Inferior parietal cortex (tissue), 1 donor: ENCODE results near the gene ADAMTS20.
"Not testable (repeated sequence)": the region's sequence is repeated elsewhere in the genome, so short reads cannot be mapped to it uniquely, and the experiment has no call there.

ENCODE experiments used
- DNase-seq: peaks from one replicate; pipeline ENCODE4 v3.0.0-alpha.2; 2016; ENCODE audit errors: extremely low spot score

ADAMTS20 gene

DNA sequence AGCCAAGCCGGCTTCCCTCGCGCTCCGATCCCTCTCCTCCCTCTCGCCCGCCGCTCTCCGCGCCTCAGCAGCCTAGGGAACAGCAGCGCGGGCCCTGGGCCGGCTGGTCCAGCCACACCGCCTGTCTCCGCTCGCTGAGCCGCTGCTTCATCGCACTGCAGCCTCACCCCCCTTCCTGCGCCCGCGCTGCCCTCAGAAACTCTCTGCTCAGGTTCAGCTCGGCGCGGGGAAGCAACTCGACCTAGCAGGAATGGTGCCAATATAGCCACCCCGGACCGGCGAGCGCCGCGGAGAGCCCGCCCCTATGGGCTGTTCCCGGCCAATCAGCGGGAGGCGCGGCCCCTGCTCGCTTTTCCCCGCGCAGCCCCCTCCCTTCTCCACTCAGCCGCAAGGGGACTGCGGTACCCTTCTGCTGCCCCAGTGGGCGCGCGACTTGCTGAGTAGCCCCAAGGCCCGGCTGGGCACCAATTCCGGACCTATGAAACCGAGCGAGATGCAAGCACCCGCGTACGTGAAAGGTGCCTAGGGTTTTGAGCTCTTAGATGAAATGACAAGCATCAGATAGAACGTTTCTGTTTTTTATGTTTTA, at the start of gene ADAMTS20:
Gene ADAMTS20 (minus strand): TSS at position 233 of the 589 bp plus-strand sequence. CDS start 282 bp downstream, outside the sequence.
- DNase-seq: no peak

DNA sequence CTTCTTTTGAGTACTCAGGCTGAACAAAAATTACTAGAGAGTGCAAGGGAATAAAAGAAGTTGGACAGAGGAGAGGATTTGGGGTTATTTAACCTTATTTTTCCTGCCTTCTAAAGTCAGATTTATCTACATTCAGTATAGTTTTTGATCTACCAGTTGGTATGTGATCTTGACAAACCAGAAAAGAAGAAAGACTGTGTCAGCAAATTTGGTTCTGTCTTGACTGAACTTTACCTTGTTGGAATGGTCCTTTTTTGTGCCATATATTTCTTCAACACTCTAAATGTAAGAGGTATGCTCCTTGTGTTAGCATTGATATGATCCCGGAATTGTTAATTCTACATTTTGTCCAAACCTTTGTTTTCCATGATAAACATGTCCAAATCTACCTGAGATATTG, 47.7 kb upstream of the ADAMTS20 start:
- no peak for DNase-seq

DNA sequence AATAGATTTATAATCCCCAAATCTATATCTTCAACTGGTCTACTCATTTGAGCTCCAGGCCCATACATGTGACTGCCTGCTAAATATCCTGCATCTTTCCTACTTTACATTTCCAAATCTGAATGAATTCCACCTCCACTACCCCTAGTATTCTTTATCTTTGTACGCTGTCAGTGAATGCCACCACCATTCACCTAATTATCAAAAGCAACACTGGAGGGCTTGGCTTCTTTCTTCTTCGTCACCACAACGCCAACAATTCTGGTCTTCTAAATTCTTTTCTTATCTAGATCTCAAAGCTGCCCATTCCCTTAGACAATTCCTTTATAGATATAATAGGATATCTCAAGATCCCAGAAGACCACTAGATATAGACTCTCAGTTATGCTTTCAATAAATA, 47.1 kb upstream of the ADAMTS20 start:
- DNase-seq: no peak

DNA sequence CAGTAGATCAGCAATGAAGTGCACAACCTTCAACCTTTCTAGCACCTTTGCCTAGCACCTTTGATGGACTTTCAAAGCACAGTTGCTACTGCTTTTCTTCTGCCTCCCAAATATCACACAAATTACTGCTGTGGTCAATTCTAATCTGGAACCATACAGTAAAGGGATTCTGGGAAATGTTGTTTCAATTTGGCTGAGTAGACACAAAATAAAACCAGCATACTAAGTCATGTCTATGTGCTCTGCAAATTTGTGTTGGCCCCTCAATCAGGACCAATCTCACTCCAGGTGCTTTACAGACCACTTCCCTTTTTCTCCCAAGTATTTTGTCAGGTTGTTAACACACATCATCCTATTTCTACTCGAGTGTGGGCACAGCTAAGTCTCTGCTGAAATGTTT, 38.3 kb upstream of the ADAMTS20 start:
- no peak for DNase-seq

- no peak for DNase-seq
These were observed 34.7 kb upstream of the ADAMTS20 start for GRCh38 chr12:43586646-43587245.

GRCh38 chr12:43585676-43586075, 33.7 kb upstream of the ADAMTS20 start:
- no peak for DNase-seq

- no peak for DNase-seq
These were observed 28.6 kb upstream of the ADAMTS20 start for GRCh38 chr12:43580601-43581000.

- no peak for DNase-seq
These were observed 27.2 kb upstream of the ADAMTS20 start for GRCh38 chr12:43579206-43579605.

GRCh38 chr12:43578782-43579181, 26.8 kb upstream of the ADAMTS20 start:
- DNase-seq: no peak

DNA sequence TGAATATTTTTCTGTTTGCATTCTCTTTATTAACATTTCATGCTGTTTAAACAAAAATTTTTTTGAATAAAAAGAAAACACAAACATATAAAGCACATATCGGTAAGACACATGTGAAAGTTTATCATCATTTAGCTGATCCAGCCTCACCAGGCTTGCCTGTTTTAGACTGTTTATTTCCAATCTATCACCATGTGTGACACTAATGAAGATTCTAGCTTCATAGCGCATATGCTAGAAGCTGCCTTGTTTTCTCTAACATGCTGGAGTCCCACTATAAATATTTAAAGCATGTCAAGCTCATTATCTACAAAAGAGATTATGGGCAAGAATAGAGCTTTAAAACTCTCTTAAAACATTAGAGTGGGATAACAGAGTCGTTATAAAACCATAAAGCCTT, 25.4 kb upstream of the ADAMTS20 start:
- DNase-seq: no peak

DNA sequence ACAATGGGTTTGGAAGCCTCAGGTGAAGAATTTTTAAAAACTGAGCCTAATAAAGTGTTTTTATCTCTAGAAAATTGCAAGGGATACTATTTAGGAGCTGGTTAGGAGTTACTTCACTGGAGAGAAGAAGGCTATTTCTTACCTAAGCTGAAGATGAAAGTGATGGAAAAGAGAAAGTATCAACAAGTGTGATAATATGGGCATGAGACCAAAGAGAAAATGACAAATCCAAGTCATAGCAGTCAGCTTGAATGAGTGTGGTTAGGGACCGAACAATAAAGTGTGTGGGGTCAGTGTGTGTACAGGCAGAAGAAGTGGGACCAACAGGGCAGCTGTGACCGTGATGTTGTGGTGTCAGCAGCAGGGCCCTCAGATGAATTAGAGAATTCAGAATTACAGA, 24.2 kb upstream of the ADAMTS20 start:
- DNase-seq: no peak

GRCh38 chr12:43571885-43572284, 19.9 kb upstream of the ADAMTS20 start:
- no peak for DNase-seq

DNA sequence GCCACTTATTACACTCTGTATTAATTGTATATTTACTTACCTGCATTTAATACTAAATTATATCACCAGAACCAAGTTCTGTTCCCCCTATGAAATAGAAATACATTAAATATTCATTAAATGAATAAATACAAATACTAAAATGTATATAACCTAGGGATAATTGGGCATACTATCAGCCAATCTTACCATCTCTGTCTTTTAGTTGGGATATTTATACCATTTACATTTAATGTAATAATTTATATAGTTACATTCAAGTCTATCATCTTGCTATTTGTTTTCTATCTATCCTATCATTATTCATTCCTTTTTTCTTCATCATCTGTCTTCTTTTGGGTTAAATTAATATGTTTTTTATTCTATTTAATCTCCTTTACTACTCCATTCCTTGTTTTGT, 4.1 kb upstream of the ADAMTS20 start:
- no peak for DNase-seq

DNA sequence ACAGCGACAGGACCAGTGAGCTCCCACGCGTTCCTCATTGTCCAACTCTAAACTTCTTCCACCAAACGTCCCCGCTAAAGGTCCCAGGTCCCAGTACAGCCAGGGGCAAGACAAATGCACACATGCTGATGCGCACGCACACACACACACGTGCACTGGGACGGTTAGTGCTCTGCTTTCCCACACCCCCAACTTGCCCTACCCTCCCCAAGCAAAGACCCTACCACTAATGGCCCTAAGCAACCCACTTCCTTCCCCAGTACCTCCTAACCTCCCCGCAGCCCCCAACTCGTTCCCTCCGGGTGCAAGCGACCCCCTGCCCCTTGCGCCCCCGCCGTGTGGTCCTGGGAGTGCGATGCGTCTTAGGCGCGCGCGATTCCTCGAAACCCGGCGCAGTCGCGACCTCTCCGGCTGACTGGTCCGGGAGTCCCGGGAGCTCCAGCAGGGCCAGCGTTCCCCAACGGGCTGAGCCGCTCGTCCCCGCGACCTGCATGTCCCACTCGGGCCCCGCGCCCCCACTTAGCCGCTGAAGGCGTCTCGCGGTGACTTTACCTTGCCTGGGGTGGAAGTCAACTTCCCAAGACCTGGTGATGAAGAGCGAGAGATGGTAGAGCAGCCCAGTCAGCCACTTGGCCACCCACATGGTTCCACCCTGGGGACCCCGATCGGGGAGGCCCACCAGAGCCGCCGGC, 578 bp downstream of the ADAMTS20 start:
- DNase-seq: no peak

DNA sequence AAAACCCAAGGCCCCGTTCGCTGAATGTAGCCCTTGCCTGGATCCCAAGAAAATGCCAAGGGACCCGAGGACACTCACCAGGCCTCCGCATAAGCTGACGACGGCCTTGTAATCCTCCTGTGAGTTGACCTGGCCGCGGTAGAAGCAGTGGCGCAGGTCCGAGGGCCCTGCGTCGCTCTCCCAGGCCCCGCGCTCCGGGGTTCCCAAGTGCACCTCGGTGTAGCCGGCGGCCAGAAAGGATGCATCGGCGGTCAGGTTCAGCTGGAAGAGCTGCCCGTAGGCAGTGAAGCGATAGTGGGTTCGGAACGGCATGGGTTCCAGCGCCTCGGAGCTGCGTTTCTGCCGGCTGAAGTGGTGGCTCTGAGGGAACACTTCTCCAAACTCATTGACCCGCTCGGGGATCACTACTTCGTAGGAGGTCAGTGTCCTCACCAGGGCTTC, 1.2 kb downstream of the ADAMTS20 start:
- no peak for DNase-seq

DNA sequence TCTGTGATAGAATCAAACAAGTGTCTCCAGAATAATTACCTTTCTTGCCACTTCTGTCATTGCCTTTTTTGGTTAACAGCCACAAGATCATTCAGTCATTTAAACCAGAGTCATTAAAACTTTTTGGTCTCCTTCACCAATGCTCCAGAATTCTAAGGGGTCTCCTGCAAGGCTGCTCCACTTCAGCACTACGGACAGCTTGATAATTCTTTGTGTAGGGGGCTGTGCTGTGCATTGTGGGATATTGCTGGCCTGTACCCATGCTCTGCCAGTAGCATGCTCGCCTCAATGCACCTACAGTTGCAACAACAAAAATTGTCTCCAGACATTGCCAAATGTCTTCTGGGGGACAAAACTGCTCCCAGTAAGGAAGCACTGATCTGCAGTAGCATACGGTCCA, 7.3 kb downstream of the ADAMTS20 start:
- DNase-seq: no peak

- DNase-seq: no peak
These were observed 11.5 kb downstream of the ADAMTS20 start for GRCh38 chr12:43540470-43540869.

- not testable (repeated sequence) for DNase-seq
These were observed 14.3 kb downstream of the ADAMTS20 start for GRCh38 chr12:43537675-43538074.

DNA sequence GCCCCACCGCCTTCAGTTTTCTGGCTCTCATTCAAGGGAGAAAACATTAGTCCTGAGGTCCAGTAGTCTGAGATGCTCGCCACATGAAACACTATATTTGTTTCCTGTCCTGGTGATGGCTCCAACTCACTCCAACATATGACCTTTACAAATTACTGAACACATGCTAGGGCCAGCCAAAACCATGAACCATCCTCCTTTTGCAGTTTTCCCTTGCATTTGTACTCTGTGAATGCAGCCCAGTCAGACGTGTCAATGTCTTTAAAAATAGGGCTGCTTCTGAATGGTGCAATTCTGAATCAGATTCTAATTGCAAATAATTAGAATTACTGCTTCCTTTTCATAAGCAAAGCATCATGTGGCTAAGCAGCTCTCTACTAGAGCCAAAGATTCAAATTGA, 36.0 kb downstream of the ADAMTS20 start:
- DNase-seq: no peak

- no peak for DNase-seq
These were observed 50.3 kb downstream of the ADAMTS20 start for GRCh38 chr12:43501703-43502102.

DNA sequence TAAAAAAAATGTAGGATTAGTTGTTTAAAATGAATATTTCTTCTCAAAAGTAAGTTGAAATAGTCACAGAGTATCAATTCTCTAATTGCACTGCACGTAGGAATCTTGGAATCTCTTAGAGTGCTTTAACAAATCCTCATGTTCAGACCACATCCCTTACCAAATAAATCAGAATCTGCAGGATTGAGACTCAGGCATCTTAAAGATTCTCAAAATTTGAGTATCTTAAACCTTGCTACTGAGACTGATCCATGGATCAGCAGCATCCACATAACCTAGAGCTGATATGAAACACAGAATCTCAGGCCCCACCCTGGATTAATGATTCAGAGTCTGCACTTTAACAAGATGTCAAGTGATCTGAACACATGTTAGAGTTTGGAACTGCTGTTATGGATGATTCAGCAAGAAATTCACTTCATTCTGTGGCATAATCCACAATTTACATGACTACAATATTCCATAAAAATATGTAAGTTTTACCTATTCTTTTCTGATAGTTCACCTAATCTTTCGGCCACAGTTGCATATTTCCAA, 58.7 kb downstream of the ADAMTS20 start:
- no peak for DNase-seq

DNA sequence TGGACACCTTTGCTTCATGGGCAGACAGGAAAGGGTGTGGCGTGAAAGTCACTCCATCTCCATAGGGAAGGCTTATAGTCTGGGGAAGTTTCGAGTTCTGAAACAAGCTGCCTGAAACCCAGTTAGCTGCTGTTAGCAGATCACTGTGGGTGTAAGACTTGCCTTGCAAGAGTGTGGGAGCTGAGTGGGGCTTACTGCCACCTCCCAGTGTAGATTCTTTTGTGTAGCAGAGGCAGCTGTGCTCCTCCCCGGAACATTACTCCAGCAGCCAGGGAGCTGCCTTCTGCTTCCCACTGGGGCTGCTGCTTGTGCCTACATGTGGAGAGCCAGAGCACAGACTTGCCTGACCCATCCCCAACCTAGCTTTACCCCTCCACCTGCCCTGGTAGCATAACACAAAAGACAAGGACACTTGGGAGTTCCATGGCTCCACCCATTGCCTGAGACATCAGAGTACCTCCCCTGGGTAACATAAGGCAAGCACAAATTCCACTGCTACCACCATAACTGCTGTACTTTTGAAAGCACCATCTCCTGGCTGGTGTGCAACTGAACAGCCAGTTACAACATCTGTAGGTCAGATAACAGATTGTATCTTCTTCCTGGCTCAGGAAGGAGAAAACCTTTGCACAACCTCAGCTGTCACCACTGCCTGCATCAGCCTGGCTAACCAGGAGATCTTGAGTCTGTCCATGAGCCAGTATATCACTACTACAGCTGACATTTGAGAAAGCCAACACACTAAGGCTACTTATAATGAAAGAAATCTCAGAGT, 69.5 kb downstream of the ADAMTS20 start:
- no peak for DNase-seq
